DOHH2 (cell line): Measurements from ENCODE around the gene ASPSCR1.
A peak's percentile ranks its signal among the peaks of the same experiment; 100 is the strongest.

Source experiments
- H3F3A ChIP-seq: fragments of 200-600 bp; sonication (generic), shearing (Covaris generic); 2 replicates; pipeline ENCODE4 v1.6.0; 2016; ENCODE audit warnings: antibody characterized with exemption, mild to moderate bottlenecking; ENCODE audit not compliant: control insufficient read depth, insufficient read depth
- H3K27ac ChIP-seq: fragments of 200-600 bp; sonication (generic); 2 replicates; pipeline ENCODE4 v1.5.1; 2014; ENCODE audit warnings: low read depth, mild to moderate bottlenecking, low read length, moderate library complexity
- H3K27me3 ChIP-seq: fragments of 200-600 bp; sonication (generic); 2 replicates; pipeline ENCODE4 v1.6.1; 2014; ENCODE audit warnings: mild to moderate bottlenecking, low read length, mixed read lengths; ENCODE audit not compliant: control insufficient read depth
- H3K36me3 ChIP-seq: fragments of 200-600 bp; sonication (generic); 2 replicates; pipeline ENCODE4 v1.6.1; 2014; ENCODE audit warnings: mild to moderate bottlenecking, low read length, moderate library complexity, mixed read lengths; ENCODE audit not compliant: control insufficient read depth
- H3K4me1 ChIP-seq: fragments of 200-600 bp; sonication (generic); 2 replicates; pipeline ENCODE4 v1.6.1; 2014; ENCODE audit warnings: mild to moderate bottlenecking, low read length, mixed read lengths; ENCODE audit not compliant: control insufficient read depth
- H3K4me2 ChIP-seq: fragments of 200-600 bp; sonication (generic); 2 replicates; pipeline ENCODE4 v1.6.0; 2014; ENCODE audit warnings: mild to moderate bottlenecking, low read length, moderate library complexity
- H3K4me3 ChIP-seq: fragments of 200-600 bp; sonication (generic); 2 replicates; pipeline ENCODE4 v1.5.1; 2014; ENCODE audit warnings: mild to moderate bottlenecking, low read length, mixed read lengths
- H3K79me2 ChIP-seq: fragments of 200-600 bp; sonication (generic); 2 replicates; pipeline ENCODE4 v1.6.1; 2014; ENCODE audit warnings: mild to moderate bottlenecking, low read length, mixed read lengths; ENCODE audit not compliant: control insufficient read depth
- H3K9me2 ChIP-seq: fragments of 200-600 bp; sonication (generic); replicated peaks from 2 replicates; pipeline ENCODE4 v1.6.1; 2014; ENCODE audit warnings: mild to moderate bottlenecking, low read length, mixed read lengths; ENCODE audit not compliant: control insufficient read depth
- H3K9me3 ChIP-seq: fragments of 200-600 bp; sonication (generic); 2 replicates; pipeline ENCODE4 v1.6.1; 2014; ENCODE audit warnings: antibody characterized with exemption, low read length, mixed read lengths; ENCODE audit not compliant: control insufficient read depth, insufficient read depth
- H4K20me1 ChIP-seq: fragments of 200-600 bp; sonication (generic); 2 replicates; pipeline ENCODE4 v1.6.0; 2014; ENCODE audit warnings: low read depth, mild to moderate bottlenecking, antibody characterized with exemption, low read length, moderate library complexity; ENCODE audit not compliant: control insufficient read depth, insufficient read depth
- CTCF ChIP-seq: fragments of 200-600 bp; sonication (generic); IDR thresholded peaks from one replicate; pipeline ENCODE4 v1.5.1; 2014; ENCODE audit warnings: antibody characterized with exemption, mild to moderate bottlenecking, low read depth, low read length; ENCODE audit not compliant: poor library complexity, severe bottlenecking
- EZH2phosphoT487 ChIP-seq: fragments of 200-600 bp; sonication (generic); IDR thresholded peaks from 2 replicates; pipeline ENCODE4 v1.6.1; 2017; ENCODE audit warnings: borderline replicate concordance, mild to moderate bottlenecking, antibody characterized with exemption, low read length, moderate library complexity, mixed read lengths

Gene ASPSCR1

GRCh38 chr17:81967533-81968395, 9.7 kb upstream of the ASPSCR1 start:
- Histone ChIP-seq H3K4me3 (peak overlapping the region; percentile 62), H3K36me3 (no peaks in the 10 kb centered on the region), H3K4me2 (peak overlapping the region; percentile 68), H3K27ac (no peak overlapping the region), H3F3A (no peaks in the 10 kb centered on the region), H3K27me3 (peaks cover 41% of the 10 kb centered on the region), H3K79me2 (no peaks in the 10 kb centered on the region), H3K4me1 (peaks cover 27% of the 10 kb centered on the region), H4K20me1 (no peaks in the 10 kb centered on the region), H3K9me2 (no peaks in the 10 kb centered on the region), H3K9me3 (no peaks in the 10 kb centered on the region)
- no peak for TF ChIP-seq EZH2phosphoT487

- Histone ChIP-seq H3K4me1 (peaks cover 27% of the 10 kb centered on the region), H3K79me2 (no peaks in the 10 kb centered on the region), H3K9me2 (no peaks in the 10 kb centered on the region), H3K27me3 (peaks cover 36% of the 10 kb centered on the region), H3K4me3 (peak overlapping the region; percentile 62), H3K9me3 (no peaks in the 10 kb centered on the region), H4K20me1 (no peaks in the 10 kb centered on the region), H3K4me2 (peak overlapping the region; percentile 68), H3K27ac (no peak overlapping the region), H3K36me3 (no peaks in the 10 kb centered on the region), H3F3A (no peaks in the 10 kb centered on the region)
- TF ChIP-seq EZH2phosphoT487 (no peak), CTCF (no peak)
These were observed 9.1 kb upstream of the ASPSCR1 start for GRCh38 chr17:81968396-81968745.

- no peak overlapping the region for H3K27ac ChIP-seq
- H3K4me2 ChIP-seq: no peak overlapping the region
- no peaks in the 10 kb centered on the region for H3K9me2 ChIP-seq
- TF ChIP-seq EZH2phosphoT487 (no peak), CTCF (no peak)
- H3K36me3 ChIP-seq: no peaks in the 10 kb centered on the region
- no peaks in the 10 kb centered on the region for H4K20me1 ChIP-seq
- H3K4me3 ChIP-seq: no peak overlapping the region
- no peaks in the 10 kb centered on the region for H3F3A ChIP-seq
- H3K27me3 ChIP-seq: peaks cover 30% of the 10 kb centered on the region
- H3K79me2 ChIP-seq: no peaks in the 10 kb centered on the region
- H3K4me1 ChIP-seq: peaks cover 27% of the 10 kb centered on the region
- H3K9me3 ChIP-seq: no peaks in the 10 kb centered on the region; the same call in 1 of the 2 replicates
These were observed 8.3 kb upstream of the ASPSCR1 start for GRCh38 chr17:81968850-81969812.
